ENCODE data around the gene MOCS2. TPM values are rescaled to one million over a fixed set of nuclear protein-coding genes. Genes with fewer than 3 reads are reported as not detected.
A peak's percentile ranks its signal among the peaks of the same experiment; 100 is the strongest.
"Not testable (repeated sequence)": the region's sequence is repeated elsewhere in the genome, so short reads cannot be mapped to it uniquely, and the experiment has no call there.

The MOCS2 gene, protein sequence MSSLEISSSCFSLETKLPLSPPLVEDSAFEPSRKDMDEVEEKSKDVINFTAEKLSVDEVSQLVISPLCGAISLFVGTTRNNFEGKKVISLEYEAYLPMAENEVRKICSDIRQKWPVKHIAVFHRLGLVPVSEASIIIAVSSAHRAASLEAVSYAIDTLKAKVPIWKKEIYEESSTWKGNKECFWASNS
- 6.2 TPM for total RNA-seq

DNA sequence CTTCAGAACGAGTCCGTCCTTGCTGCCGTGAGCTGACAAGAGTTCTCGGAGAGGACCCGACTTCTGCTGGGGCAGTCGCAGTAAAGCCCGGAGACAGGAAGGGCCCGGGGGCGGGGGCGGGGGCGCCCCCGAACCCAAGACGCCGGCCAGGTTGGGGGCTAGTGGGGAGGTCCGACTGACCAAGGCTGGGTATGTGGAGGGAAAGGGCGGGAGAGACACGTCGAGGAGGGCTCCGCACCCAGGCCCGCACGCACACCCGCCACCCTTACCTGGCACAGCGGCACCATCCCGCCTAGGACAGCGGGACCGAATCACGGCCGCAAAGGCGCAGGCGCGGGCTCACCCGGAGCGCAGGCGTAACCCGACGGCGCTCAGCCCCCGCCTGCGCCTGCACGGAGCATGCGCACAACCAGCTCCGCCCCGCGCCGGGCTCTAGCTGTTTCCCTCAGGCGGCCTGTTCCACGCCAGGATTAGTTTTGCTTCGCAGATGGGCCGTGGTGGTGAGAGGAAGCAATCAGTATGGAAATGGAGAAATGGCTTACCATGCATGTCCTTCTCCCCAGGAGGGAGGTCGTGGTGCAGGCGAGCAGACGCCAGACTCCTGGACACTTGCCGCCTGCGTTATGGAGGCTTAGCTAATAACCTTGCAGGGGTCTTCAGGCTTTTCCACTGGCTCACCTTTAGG is at the start of gene MOCS2:
Gene MOCS2 (minus strand): TSS at position 315 of the 685 bp plus-strand sequence. CDS start 2,583 bp downstream, outside the sequence.
- DNase-seq (ENCODE audit: low read depth in 2 of 3, low spot score in 2 of 3): peak; percentile 81 to 93 (median 90)

DNA sequence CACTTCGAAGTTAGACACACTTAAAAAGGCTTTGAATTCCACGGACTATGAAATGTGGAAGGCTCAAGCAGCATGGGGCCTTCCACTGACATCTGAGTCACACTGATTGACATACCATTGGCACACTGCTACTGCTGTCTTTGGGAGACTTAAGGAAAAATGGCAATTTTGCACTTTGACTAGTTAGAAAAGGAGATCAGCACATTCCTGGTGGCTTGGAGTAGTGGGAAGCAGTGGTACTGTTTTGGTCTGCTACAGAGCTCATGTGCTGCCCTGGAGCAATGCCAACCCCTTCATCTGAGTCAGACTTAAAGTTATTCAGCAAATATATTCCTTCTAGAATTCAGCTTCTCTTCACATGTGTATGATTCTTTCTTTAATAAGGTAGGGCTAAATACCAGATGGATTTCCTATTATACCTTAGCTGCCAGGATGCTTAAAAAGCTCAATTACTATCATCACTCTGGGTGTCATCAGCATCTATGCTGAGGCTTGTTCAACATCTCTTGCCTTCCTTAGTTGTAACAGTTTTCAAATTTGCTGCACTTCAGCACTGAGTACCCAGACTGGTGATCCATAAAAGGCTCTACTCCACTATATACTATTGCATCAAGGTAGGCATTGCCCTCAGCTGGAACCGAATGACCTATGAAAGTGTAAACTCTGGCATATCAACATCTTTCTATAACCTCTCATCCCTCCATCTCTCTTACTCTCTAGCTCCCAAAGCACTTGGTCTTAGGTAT is 42.3 kb upstream of the MOCS2 start:
- no peak for DNase-seq (ENCODE audit: low read depth in 2 of 3, low spot score in 2 of 3)

DNA sequence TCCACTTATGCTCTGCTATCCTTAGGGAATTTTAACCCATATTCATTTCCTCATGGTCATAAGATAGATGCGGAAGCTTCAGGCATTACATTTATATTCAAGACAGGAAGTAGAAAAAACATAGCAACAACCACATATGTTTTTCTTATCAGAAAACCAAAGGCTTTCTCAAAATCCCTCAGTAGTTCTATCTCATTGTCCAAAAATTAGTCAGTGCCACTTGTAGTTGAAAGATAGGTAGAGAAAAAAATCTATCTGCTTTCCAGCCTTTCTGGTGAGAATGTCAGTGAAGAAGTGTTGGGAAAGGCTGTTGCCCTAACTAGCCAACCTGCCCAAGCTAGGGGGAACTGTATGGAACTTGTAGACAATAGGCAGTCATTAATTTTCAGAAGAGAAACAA is 23.5 kb upstream of the MOCS2 start:
- no peak for DNase-seq (ENCODE audit: low read depth in 2 of 3, low spot score in 2 of 3)

DNA sequence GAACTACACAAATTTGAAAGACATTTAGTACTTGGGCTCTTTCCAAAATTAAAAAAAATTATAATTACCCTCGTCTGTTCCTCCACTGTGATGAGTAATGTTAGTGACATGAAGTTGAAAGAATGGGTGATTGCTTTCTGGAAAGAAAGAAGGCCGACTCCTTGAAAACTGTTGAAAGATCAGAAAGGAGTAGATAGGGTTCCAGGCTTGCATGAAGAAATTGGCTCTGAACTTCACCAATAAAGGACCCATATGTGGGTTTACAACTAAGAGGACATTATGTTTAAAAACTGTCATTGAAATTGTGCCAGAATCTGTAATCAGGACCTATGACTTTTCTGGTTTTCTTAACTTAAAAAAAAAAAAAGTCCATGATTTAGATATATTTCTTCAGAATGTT is 20.7 kb upstream of the MOCS2 start:
- no peak for DNase-seq (ENCODE audit: low read depth in 2 of 3, low spot score in 2 of 3)

DNA sequence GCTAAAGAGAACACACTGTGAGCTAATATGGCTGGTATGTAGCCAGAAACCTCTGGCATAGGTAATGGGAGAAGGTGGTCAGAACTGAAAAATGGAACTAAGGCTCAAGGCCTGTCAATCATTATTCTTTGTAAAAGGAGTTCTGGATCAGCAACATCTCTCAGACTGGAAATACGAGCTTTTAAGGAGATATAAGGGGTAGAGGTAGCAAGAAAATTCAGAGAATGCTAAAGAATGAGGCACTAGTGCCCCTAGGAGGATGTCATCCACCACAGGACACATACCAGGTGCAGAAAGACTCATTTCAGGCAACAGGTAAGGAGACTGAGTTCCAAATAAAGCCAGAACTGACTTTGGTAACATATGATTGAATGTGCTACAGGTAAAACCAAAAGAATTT is 18.9 kb upstream of the MOCS2 start:
- DNase-seq (ENCODE audit: low read depth in 2 of 3, low spot score in 2 of 3): no peak

DNA sequence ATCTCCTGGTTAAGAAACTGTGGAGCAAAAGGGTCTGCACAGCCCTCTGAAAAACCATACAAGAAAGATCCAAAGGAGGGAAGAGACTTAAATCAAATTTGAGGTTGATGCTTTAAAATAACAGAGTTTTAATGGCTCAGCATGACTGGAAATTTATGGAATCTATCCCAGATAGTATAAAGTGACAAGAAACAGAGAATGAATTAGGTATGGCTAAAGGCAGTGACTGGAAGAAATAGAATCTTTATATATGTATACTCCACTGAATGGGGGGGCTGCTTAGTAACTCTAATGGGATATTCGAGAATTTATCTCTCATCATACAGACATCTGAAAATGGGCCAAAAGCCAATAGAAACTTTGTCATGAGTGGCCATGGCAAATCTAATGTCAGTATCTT is 17.6 kb upstream of the MOCS2 start:
- DNase-seq (ENCODE audit: low read depth in 2 of 3, low spot score in 2 of 3): no peak

DNA sequence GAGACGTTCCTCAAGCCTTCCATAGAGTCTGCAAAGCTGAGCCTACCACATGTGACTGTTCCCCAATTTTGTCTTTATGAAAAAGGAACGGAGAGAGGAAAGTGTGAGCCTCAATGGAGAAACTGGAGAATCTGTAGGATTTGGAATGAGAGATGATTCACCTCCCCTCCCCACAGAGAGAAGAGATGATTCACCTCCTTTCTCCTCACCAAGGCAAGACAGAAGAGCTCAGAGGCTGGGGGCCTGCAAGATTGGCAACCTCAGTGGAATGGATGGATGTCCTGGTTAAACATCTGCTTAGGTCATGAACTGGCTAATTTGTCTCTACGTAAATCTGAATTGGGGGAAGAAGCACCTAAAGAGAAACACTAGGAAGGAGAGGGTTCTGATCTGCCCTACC is 17.0 kb upstream of the MOCS2 start:
- DNase-seq (ENCODE audit: low read depth in 2 of 3, low spot score in 2 of 3): no peak

DNA sequence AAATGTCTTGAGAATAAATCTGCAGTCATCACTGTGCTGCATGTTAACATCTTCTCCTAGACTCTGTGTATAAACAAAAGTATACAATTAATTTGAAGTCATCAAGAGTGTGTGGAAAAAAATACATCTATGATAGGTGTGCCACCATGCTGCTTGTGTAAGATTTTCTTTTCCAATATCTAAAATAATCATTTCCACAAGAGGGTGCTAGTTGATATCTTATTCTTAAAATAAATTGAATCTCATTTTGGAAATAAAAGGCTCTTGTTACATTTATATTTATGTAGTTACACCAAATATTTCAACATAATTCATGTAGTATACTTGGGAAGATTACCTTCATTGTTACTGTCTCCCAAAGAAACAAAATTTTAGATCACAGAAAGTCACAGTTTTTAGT is 14.1 kb upstream of the MOCS2 start:
- peak in 1 of 3 donors; percentile 35 for DNase-seq (ENCODE audit: low read depth in 2 of 3, low spot score in 2 of 3)

DNA sequence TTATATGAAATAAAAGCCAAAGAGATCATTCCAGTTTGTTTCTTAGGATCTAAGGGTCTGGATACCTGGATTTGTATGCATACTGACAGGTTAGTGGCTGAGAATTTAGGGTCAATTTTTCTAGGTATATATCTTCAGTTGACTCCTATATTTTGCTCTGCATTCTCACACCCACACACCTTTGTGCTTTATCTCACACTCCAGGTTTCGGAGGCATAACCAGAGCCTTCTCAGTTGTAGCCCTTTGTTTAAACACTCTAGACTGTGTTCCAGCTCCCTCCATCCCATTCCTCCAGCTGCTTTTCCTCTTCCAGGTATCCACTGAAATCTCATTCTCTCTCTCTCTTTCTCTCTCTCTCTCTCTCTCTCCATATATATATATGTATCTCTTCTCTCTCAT is 10.6 kb upstream of the MOCS2 start:
- no peak for DNase-seq (ENCODE audit: low read depth in 2 of 3, low spot score in 2 of 3)

DNA sequence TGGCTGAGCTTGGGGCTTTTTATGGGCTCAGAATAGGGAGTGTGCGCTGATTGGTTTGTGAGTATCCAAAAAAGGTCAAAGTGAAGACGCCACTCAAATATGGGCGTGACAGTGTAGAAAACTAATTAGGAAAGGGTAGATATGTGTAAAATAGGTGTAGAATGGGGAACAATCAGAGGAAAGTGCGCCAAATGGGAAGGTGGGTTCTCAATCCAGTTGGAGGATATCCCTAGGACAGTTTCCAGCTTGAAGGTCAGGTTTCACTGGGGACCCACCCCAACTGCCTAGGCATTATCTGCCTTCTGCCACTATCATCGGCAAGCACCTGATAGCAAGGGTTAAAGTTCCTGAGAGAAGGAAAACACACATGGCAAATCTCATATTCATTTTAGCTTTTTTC is 9.3 kb upstream of the MOCS2 start:
- DNase-seq (ENCODE audit: low read depth in 2 of 3, low spot score in 2 of 3): no peak

DNA sequence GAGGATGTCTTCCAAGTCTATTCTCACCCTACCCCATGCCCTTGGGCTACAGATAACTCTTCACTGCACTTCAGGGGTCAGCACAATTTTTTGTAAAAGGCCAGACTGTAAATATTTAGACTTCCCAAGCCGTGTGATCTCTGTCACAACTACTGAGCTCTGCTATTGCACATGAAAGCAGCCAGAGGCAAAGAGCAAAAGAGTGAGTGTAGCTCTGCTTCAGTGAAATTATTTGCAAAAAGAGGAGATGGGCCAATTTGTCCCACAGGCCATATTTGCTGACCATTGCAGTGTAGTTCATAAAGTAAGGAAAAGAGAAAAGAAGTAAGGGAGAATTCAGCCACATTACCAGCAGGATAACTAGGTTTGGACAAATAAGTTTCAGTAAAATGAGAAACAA is 7.0 kb upstream of the MOCS2 start:
- DNase-seq (ENCODE audit: low read depth in 2 of 3, low spot score in 2 of 3): no peak

DNA sequence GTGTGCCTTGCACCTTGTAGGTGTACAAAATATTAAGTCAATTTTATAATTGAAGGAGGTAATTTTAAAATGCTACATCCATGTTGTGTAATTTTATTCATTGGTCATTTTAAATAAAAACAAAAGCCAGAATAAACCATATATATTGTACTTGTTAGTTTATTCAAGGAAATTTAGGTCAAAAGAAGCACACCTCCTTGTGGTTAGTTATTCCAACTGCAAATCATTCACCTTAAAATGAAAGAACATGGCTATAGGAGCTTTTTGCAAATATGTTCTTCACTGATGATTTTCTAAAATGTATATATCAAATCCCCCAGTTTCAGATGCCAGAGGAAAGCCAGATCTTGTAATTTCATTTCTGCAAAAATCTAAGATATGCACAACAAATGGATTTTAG is 5.4 kb upstream of the MOCS2 start:
- DNase-seq (ENCODE audit: low read depth in 2 of 3, low spot score in 2 of 3): peak in 1 of 3 donors; percentile 38

DNA sequence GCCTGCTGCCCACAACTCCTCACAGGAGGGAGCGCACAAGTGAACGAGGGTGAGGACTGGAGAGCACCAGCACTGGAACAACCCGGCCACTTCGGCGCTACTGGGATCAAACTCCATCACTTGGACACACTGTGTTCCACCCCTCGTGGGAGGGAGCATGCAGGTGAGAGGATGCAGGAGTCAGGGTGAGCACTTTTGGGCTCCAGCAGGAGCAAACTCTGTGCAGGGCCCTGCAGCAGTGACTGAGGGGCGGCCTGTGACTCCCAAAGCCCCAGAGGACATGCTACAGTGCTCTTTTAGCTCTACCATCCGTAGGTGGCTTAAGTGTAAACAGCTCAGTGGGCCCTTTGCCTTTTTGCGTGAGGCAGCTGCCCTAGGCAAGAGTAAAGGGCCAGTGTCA is 4.4 kb upstream of the MOCS2 start:
- DNase-seq (ENCODE audit: low read depth in 2 of 3, low spot score in 2 of 3): no peak

DNA sequence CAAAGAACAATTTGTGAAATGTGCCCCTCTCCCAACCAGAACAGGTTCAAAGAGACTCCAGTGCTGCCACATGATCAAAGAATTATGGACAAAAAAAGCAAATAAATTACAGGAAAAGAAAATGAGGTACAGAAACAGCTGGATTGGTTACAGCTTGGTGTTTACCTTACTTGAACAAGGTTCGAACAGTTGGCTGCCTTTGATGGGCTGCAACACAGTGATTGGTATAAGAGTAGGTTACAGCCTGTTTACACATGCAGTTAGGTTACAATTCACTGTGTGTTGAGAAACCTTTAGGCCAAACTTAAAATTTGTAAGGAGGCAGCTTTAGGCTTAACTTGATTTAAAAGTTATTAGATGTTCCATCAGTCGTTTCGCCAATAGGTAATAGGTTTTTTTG is 3.4 kb upstream of the MOCS2 start:
- no peak for DNase-seq (ENCODE audit: low read depth in 2 of 3, low spot score in 2 of 3)

DNA sequence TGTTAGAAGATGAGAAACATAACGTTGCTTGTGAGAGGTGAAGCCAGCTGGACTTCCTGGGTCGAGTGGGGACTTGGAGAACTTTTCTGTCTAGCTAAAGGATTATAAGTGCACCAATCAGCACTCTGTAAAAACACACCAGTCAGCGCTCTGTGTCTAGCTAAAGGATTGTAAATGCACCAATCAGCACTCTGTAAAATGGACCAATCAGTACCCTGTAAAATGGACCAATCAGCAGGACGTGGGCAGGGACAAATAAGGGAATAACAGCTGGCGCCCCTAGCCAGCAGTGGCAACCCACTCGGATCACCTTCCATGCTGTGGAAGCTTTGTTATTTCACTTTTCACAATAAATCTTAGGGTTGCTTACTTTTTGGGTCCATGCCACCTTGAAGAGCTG is 2.8 kb upstream of the MOCS2 start:
- DNase-seq (ENCODE audit: low read depth in 2 of 3, low spot score in 2 of 3): not testable (repeated sequence)

DNA sequence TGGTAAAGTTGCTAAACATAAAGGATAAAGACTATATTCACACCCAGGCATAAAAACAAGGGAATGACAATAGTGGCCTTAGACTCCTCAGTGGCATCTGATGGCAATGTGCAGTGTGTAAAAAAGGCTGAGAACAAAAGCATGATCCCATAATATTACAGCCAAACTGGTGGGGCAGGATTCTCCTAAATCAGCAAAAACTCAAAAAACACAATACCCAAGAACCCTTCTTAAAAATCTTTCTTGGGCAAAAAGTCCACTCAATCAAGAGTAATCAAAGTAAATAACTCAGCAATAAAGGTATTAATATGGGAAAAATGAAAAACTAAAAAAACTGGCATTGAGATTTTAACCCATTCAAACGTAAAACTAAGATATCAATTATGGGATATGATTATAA is 1.6 kb upstream of the MOCS2 start:
- no peak for DNase-seq (ENCODE audit: low read depth in 2 of 3, low spot score in 2 of 3)

DNA sequence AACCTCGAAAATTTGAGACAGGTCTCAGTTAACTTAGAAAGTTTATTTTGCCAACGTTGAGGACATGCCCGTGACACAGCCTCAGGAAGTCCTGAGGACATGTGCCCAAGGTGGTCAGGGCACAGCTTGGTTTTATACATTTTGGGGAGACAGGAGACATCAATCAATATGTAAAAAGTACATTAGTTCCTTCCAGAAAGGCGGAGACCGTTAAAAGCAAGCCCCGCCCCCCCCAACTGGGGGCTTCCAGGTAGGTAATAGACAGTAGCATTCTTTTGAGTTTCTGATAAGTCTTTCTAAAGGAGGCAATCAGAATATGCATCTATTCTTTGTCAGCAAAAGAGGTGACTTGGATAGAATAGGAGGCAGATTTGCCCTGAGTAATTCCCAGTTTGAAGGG is 599 bp upstream of the MOCS2 start:
- no peak for DNase-seq (ENCODE audit: low read depth in 2 of 3, low spot score in 2 of 3)

DNA sequence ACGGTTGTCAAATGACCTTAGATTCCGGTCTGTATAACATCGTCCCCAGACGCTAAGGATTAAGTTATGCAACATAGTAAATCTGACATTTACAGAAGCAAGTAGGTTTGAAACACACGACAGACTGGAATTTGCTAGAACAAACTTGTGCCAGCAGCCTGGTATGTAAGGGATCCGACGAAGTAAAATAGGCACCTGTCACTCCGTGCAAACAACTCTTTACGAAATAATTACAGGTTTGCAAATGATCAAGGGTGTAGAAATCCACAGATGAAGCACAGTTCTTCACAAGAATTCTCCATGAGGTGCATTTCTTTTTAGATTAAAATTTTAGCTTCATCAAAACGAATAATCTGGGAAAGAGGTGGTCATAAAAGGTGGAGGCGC is 508 bp downstream of the MOCS2 start:
- no peak for DNase-seq (ENCODE audit: low read depth in 2 of 3, low spot score in 2 of 3)

DNA sequence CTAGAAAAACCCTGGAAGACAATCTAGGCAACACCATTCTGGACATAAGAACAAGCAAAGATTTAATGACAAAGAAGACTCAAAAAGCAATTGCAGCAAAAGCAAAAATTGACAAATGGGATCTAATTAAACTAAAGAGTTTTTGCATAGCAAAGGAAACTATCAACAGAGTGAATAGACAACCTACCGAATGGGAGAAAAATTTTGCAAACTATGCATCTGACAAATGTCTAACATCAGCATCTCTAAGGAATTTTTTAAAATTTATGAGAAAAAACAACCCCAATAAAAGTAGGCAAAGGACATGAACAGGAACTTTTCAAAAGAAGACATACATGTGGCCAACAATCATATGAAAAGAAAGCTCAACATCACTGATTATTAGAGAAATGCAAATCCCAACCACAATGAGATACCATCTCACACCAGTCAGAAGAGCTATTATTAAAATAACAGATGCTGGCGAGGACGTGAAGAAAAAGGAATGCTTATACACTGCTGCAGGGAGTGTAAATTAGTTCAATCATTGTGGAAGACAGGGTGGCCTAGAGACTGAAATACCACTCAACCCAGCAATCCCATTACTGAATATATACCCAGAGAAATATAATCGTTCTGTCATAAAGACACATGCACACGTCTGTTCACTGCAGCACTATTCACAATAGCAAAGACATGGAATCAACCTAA is 3.8 kb downstream of the MOCS2 start:
- no peak for DNase-seq (ENCODE audit: low read depth in 2 of 3, low spot score in 2 of 3)

DNA sequence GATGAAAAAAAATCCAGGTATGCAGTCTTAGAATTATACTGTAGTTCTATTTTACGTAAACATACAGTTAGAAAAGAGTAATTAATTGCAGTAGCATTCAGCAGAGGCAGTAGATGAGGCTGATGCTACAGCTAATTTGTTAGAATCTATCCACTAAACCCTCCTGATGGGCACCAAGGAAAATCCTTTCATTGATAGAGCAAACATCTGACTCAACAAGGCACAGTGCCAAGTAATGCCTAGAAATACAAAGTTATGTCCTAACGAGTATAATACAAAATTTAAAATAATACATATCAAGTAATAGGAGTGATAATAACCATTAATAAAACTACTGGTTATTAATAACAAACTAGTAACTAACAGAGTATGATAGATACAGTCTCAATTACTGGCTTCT is 9.0 kb downstream of the MOCS2 start:
- no peak for DNase-seq (ENCODE audit: low read depth in 2 of 3, low spot score in 2 of 3)

DNA sequence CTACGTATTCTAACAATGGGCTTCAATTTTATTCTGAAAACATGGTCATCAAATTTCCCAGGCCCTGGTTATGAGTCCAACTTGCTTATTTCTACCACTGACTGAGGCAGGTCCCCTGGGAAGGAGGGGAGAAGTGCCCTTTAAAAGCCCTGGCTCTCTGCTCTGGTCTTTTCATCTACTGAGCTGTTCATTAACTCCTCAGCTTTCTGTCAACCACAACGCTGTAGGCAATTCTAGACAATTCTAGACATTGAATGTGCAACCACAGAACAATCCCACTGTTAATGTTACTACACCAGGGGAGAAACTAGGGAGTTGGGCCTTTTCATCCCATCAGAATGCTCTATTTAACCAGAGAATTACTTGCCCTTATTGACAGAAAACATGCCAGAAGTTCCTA is 10.0 kb downstream of the MOCS2 start:
- DNase-seq (ENCODE audit: low read depth in 2 of 3, low spot score in 2 of 3): no peak

All from hematopoietic multipotent progenitor cell (in vitro differentiated cells).